Trophoblast cell (in vitro differentiated cells and primary cell): Measurements from ENCODE around the gene GRIN2A.

Source experiments
- DNase-seq, 2 donors: peaks; one replicate each; pipeline ENCODE4 v3.0.0-alpha.2; 2016
- H2AFZ ChIP-seq: 2 replicates; pipeline ENCODE4 v1.6.1; 2013; ENCODE audit warnings: low read length, moderate library complexity, mild to moderate bottlenecking; ENCODE audit not compliant: insufficient read depth, poor library complexity
- H2AK5ac ChIP-seq: 2 replicates; pipeline ENCODE4 v1.6.1; 2013; ENCODE audit warnings: mild to moderate bottlenecking, low read length
- H2BK120ac ChIP-seq: 2 replicates; pipeline ENCODE4 v1.6.1; 2013; ENCODE audit warnings: low read length, mild to moderate bottlenecking, moderate library complexity; ENCODE audit not compliant: insufficient read depth, poor library complexity
- H2BK12ac ChIP-seq: 2 replicates; pipeline ENCODE4 v1.6.1; 2013; ENCODE audit warnings: mild to moderate bottlenecking, low read length, moderate library complexity
- H2BK5ac ChIP-seq: 2 replicates; pipeline ENCODE4 v1.6.1; 2013; ENCODE audit warnings: low read length, low read depth, moderate library complexity, mild to moderate bottlenecking; ENCODE audit not compliant: poor library complexity
- H3K14ac ChIP-seq: 2 replicates; pipeline ENCODE4 v1.6.1; 2013; ENCODE audit warnings: mild to moderate bottlenecking, low read length
- H3K18ac ChIP-seq: 2 replicates; pipeline ENCODE4 v1.6.1; 2013; ENCODE audit warnings: mild to moderate bottlenecking, low read length
- H3K23ac ChIP-seq: 2 replicates; pipeline ENCODE4 v1.6.1; 2013; ENCODE audit warnings: low read length
- H3K27ac ChIP-seq: 2 replicates; pipeline ENCODE4 v1.5.1; 2013; ENCODE audit warnings: low read depth, mild to moderate bottlenecking, inconsistent platforms, low read length, moderate library complexity
- H3K27me3 ChIP-seq: 2 replicates; pipeline ENCODE4 v1.6.1; 2013; ENCODE audit warnings: inconsistent platforms, mild to moderate bottlenecking, low read length, moderate library complexity; ENCODE audit not compliant: insufficient read depth
- H3K36me3 ChIP-seq, 2 experiments: 1 replicate in 1 of 2; 2 replicates in 1 of 2; pipeline ENCODE4 v1.6.1; 2013; ENCODE audit warnings: low read length in 2 of 2, mild to moderate bottlenecking in 2 of 2, moderate library complexity in 1 of 2; ENCODE audit not compliant: insufficient read depth in 2 of 2, control insufficient read depth in 1 of 2
- H3K4ac ChIP-seq: 2 replicates; pipeline ENCODE4 v1.6.1; 2013; ENCODE audit warnings: low read depth, mild to moderate bottlenecking, low read length, moderate library complexity
- H3K4me1 ChIP-seq, 2 experiments: 1 replicate in 1 of 2; 2 replicates in 1 of 2; pipeline ENCODE4 v1.6.1; 2013; ENCODE audit warnings: low read length in 2 of 2, mild to moderate bottlenecking in 2 of 2, moderate library complexity in 1 of 2; ENCODE audit not compliant: insufficient read depth in 2 of 2, control insufficient read depth in 1 of 2
- H3K4me2 ChIP-seq: 2 replicates; pipeline ENCODE4 v1.6.1; 2013; ENCODE audit warnings: inconsistent platforms, mild to moderate bottlenecking, low read length, moderate library complexity
- H3K4me3 ChIP-seq: 2 replicates; pipeline ENCODE4 v1.5.1; 2013; ENCODE audit warnings: mild to moderate bottlenecking, low read depth, low read length, inconsistent platforms
- H3K79me1 ChIP-seq: one replicate; pipeline ENCODE4 v1.6.1; 2013; ENCODE audit warnings: low read length
- H3K79me2 ChIP-seq: 2 replicates; pipeline ENCODE4 v1.6.1; 2013; ENCODE audit warnings: low read length, mild to moderate bottlenecking; ENCODE audit not compliant: control insufficient read depth, insufficient read depth, poor library complexity
- H3K9ac ChIP-seq: 2 replicates; pipeline ENCODE4 v1.6.1; 2013; ENCODE audit warnings: mild to moderate bottlenecking, low read length
- H3K9me3 ChIP-seq: 2 replicates; pipeline ENCODE4 v1.6.1; 2013; ENCODE audit warnings: low read depth, mild to moderate bottlenecking, control low read depth, inconsistent platforms, low read length; ENCODE audit not compliant: insufficient read depth
- H4K12ac ChIP-seq: 2 replicates; pipeline ENCODE4 v1.6.1; 2013; ENCODE audit warnings: low read depth, mild to moderate bottlenecking, low read length, moderate library complexity
- H4K8ac ChIP-seq: 2 replicates; pipeline ENCODE4 v1.6.1; 2013; ENCODE audit warnings: low read depth, mild to moderate bottlenecking, low read length, moderate library complexity
- H4K91ac ChIP-seq: one replicate; pipeline ENCODE4 v1.6.1; 2013; ENCODE audit warnings: low read depth, mild to moderate bottlenecking, low read length, moderate library complexity
- WGBS: extraction: QIAGEN DNeasy Blood & Tissue Kit; methylation state at CpG from one replicate; pipeline ENCODE4 v1.1.7; 2013; ENCODE audit warnings: missing lambda C conversion rate; ENCODE audit not compliant: insufficient read length, insufficient coverage; ENCODE audit errors: extremely low coverage; 5-methylcytosine and 5-hydroxymethylcytosine counted together

GRIN2A gene

GRCh38 chr16:9852003-9852402 is 330.2 kb downstream of the GRIN2A start:
- no peak for DNase-seq
- WGBS: no CpG with 5 or more reads among the region's 5 CpGs

GRCh38 chr16:9850817-9851216 is 331.4 kb downstream of the GRIN2A start:
- Histone ChIP-seq H3K79me2 (no peaks in the 10 kb centered on the region), H3K23ac (no peak overlapping the region), H3K14ac (no peak overlapping the region), H3K79me1 (no peaks in the 10 kb centered on the region), H3K9ac (no peak overlapping the region), H4K91ac (no peak overlapping the region), H3K4me3 (no peak overlapping the region), H2AK5ac (no peak overlapping the region), H3K4me1 (no peaks in the 10 kb centered on the region), H2AFZ (no peak overlapping the region), H3K36me3 (no peaks in the 10 kb centered on the region), H2BK12ac (no peak overlapping the region), H3K4ac (no peak overlapping the region), H3K18ac (no peak overlapping the region), H2BK120ac (no peak overlapping the region), H2BK5ac (no peak overlapping the region), H3K27me3 (no peaks in the 10 kb centered on the region), H3K27ac (no peak overlapping the region), H3K4me2 (no peak overlapping the region), H4K8ac (no peak overlapping the region), H3K9me3 (no peaks in the 10 kb centered on the region), H4K12ac (no peak overlapping the region)
- no CpG with 5 or more reads among the region's 9 CpGs for WGBS
- DNase-seq: no peak

More at GRCh38 chr16:9852003-9852402, 330.2 kb downstream of the GRIN2A start:
- H3K14ac ChIP-seq: no peak overlapping the region
- H3K79me2 ChIP-seq: no peaks in the 10 kb centered on the region
- no peaks in the 10 kb centered on the region for H3K4me1 ChIP-seq
- H4K91ac ChIP-seq: no peak overlapping the region
- H3K9me3 ChIP-seq: no peaks in the 10 kb centered on the region
- H3K27ac ChIP-seq: no peak overlapping the region
- no peak overlapping the region for H3K4ac ChIP-seq
- no peaks in the 10 kb centered on the region for H3K36me3 ChIP-seq
- no peak overlapping the region for H2BK120ac ChIP-seq
- no peak overlapping the region for H3K4me2 ChIP-seq
- H3K79me1 ChIP-seq: no peaks in the 10 kb centered on the region
- no peak overlapping the region for H4K8ac ChIP-seq
- no peak overlapping the region for H2BK12ac ChIP-seq
- no peak overlapping the region for H3K9ac ChIP-seq
- no peak overlapping the region for H3K4me3 ChIP-seq
- H4K12ac ChIP-seq: no peak overlapping the region
- H3K23ac ChIP-seq: no peak overlapping the region
- no peaks in the 10 kb centered on the region for H3K27me3 ChIP-seq
- no peak overlapping the region for H2BK5ac ChIP-seq
- H2AFZ ChIP-seq: no peak overlapping the region
- H3K18ac ChIP-seq: no peak overlapping the region
- no peak overlapping the region for H2AK5ac ChIP-seq

- H3K27me3 ChIP-seq: no peaks in the 10 kb centered on the region
Measured at GRCh38 chr16:9849697-9850245, 332.5 kb downstream of the GRIN2A start.

DNA sequence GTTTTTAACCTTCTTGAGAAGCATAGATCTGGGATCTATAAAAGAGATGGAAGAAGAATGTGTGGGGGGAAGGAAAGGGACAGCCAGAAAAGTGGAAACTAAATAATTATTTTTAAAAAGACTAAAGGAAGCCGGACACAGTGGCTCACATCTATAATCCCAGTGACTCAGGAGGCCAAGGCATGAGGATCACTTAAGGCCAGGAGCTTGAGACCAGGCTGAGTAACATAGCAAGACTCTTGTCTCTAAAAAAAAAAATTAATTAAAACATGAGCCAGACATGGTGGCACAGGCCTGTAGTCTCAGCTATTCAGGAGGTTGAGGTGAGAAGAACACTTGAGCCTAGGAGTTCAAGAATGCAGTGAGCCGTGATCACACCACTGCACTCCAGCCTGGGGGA is 335.1 kb downstream of the GRIN2A start:
- DNase-seq: no peak
- Histone ChIP-seq H4K91ac (no peak overlapping the region), H2BK5ac (no peak overlapping the region), H4K8ac (no peak overlapping the region), H3K79me2 (no peaks in the 10 kb centered on the region), H2AK5ac (no peak overlapping the region), H3K23ac (no peak overlapping the region), H3K36me3 (no peaks in the 10 kb centered on the region), H2BK120ac (no peak overlapping the region), H3K27me3 (no peaks in the 10 kb centered on the region), H2BK12ac (no peak overlapping the region), H3K4me1 (peaks cover 5 to 8% of the 10 kb centered on the region in 2 experiments), H3K4ac (no peak overlapping the region), H4K12ac (no peak overlapping the region), H3K14ac (no peak overlapping the region), H3K9me3 (no peaks in the 10 kb centered on the region), H3K79me1 (no peaks in the 10 kb centered on the region), H3K4me2 (no peak overlapping the region), H3K9ac (no peak overlapping the region), H2AFZ (no peak overlapping the region), H3K4me3 (no peak overlapping the region), H3K27ac (no peak overlapping the region), H3K18ac (no peak overlapping the region)
- WGBS: no CpG with 5 or more reads among the region's 2 CpGs

More at GRCh38 chr16:9849697-9850245, 332.5 kb downstream of the GRIN2A start:
- Histone ChIP-seq H3K79me2 (no peaks in the 10 kb centered on the region), H2BK5ac (no peak overlapping the region), H4K12ac (no peak overlapping the region), H2AFZ (no peak overlapping the region), H2AK5ac (no peak overlapping the region), H2BK120ac (no peak overlapping the region), H2BK12ac (no peak overlapping the region), H3K4ac (no peak overlapping the region), H3K4me2 (no peak overlapping the region), H3K36me3 (no peaks in the 10 kb centered on the region), H3K23ac (no peak overlapping the region), H3K9ac (no peak overlapping the region), H3K4me3 (no peak overlapping the region), H3K9me3 (no peaks in the 10 kb centered on the region), H3K14ac (no peak overlapping the region), H3K18ac (no peak overlapping the region), H4K8ac (no peak overlapping the region), H3K79me1 (no peaks in the 10 kb centered on the region), H3K27ac (no peak overlapping the region), H3K4me1 (no peaks in the 10 kb centered on the region), H4K91ac (no peak overlapping the region)
- WGBS: no CpG with 5 or more reads among the region's 20 CpGs
- no peak for DNase-seq
